Motor neuron (in vitro differentiated cells): ENCODE measurements around the gene NFKB2. TPM values are rescaled to one million over a fixed set of nuclear protein-coding genes. Genes with fewer than 3 reads are reported as not detected.
A peak's percentile ranks its signal among the peaks of the same experiment; 100 is the strongest.

Source experiments
- ATAC-seq, 8 experiments: fragments of 200-7000 bp; cut with Tn5 transposase; replicated peaks in 6 of 8; 2 replicates each; pipeline ENCODE4 v1.8.0; 2021; ENCODE audit warnings: mild to moderate bottlenecking in 8 of 8, moderate library complexity in 8 of 8
- H3K27ac ChIP-seq, 2 donors: fragments of 250-450 bp; sonication (Bioruptor Pico); 2 replicates each; pipeline ENCODE4 v1.9.0; 2021; ENCODE audit warnings: antibody characterized with exemption in 2 of 2, mild to moderate bottlenecking in 2 of 2, moderate library complexity in 1 of 2
- H3K4me1 ChIP-seq, 2 donors: fragments of 250-450 bp; sonication (Bioruptor Pico); replicated peaks in 1 of 2; 2 replicates each; pipeline ENCODE4 v1.6.1; 2021; ENCODE audit warnings: antibody characterized with exemption in 2 of 2, mild to moderate bottlenecking in 2 of 2, moderate library complexity in 1 of 2
- H3K4me3 ChIP-seq, 5 donors: fragments of 250-450 bp; sonication (Bioruptor Pico); 2 replicates each; pipeline ENCODE4 v1.9.0; 2021; ENCODE audit warnings: antibody characterized with exemption in 5 of 5, mild to moderate bottlenecking in 5 of 5, moderate library complexity in 4 of 5
- WGBS, 10 experiments: fragments of 450-650 bp; shearing (Covaris generic); methylation state at CpG; one replicate each; pipeline ENCODE4 v1.0.0; 2022; 5-methylcytosine and 5-hydroxymethylcytosine counted together
- in situ Hi-C, 9 experiments: fragments of 400-800 bp; cut with MboI; loops; one replicate each; pipeline ENCODE4 v1.15.0; 2021; ENCODE audit warnings: low sequenced_read_pairs in 9 of 9, low pct_unique_long_range_greater_than_20kb in 2 of 9; ENCODE audit not compliant: unreplicated experiment in 9 of 9
- total RNA-seq, 8 experiments: library from RNA; unstranded; fragments of 300-600 nt; gene quantifications; 2 replicates each; pipeline versions ENCODE4 v1.2.3 to v1.2.4, GENCODE V29; 2022

The NFKB2 gene
- total RNA-seq, 8 experiments from 2014 or later: 5.2 to 38.8 (median 11.8) TPM

GRCh38 chr10:102379383-102379782, 16.1 kb upstream of the NFKB2 start:
- Histone ChIP-seq H3K4me3 (no peak overlapping the region), H3K27ac (no peak overlapping the region), H3K4me1 (no peaks in the 10 kb centered on the region)
- in situ Hi-C loops: loop anchor here in 2 of 9 experiments (25.0 kb wide), 1 partner anchor 208 kb away; no protein-coding TSS in a partner anchor
- no peak for ATAC-seq
- WGBS, 10 experiments: 90 to 100% (median 95%) methylated on average over 2 to 5 of the region's 6 CpGs; no CpG with 5 or more reads in 6 of the 10 experiments

DNA sequence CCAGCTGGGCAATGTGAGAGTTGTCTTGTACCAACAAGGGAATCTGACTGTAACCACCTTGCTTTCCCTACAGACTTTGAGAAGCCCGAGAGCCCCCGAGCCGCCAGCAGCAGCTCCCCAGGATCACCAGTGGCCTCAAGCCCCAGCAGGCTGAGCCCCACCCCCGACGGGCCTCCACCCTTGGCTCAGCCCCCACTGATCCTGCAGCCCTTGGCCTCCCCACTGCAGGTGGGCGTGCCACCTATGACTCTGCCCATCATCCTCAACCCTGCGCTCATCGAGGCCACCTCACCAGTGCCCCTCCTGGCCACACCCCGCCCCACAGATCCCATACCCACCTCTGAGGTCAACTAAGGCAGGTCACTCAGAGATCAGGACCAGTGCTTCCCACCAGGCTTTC, 13.5 kb upstream of the NFKB2 start:
- Histone ChIP-seq H3K27ac (no peak overlapping the region), H3K4me3 (no peak overlapping the region), H3K4me1 (no peaks in the 10 kb centered on the region)
- in situ Hi-C loops: loop anchor here in 2 of 9 experiments (25.0 kb wide), 1 partner anchor 205 kb away; no protein-coding TSS in a partner anchor
- no CpG with 5 or more reads among the region's 9 CpGs for WGBS, 10 experiments
- ATAC-seq: peak in 4 of 8 experiments; percentile 19 to 34 (median 28)

DNA sequence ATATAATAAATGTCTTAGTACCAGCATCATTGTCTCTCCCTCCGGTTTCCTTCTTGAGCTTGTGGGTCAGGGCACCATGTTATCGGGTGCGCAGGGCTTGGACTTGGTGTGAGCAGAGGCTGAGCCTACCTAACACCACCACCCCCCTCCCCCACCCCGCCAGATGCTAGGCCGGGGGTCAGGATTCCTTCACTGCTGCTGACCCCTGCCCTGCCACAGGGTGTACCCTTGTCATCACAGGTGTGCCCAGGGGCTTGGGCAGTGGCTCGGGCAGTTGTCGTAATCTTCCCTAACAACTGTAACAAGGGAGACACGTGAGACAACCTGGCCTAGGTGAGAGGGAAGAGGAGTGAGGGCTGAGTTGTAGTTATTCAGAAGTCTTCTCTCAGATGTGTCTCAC, 12.6 kb upstream of the NFKB2 start:
- H3K27ac ChIP-seq: no peak overlapping the region
- no peaks in the 10 kb centered on the region for H3K4me1 ChIP-seq
- H3K4me3 ChIP-seq: no peak overlapping the region
- in situ Hi-C loops: loop anchor here in 2 of 9 experiments (25.0 kb wide), 1 partner anchor 204 kb away; no protein-coding TSS in a partner anchor
- peak in 2 of 8 experiments; percentile 12 for ATAC-seq
- 30 to 100% (median 90%) methylated on average over 2 of the region's 8 CpGs; no CpG with 5 or more reads in 7 of the 10 experiments for WGBS, 10 experiments

DNA sequence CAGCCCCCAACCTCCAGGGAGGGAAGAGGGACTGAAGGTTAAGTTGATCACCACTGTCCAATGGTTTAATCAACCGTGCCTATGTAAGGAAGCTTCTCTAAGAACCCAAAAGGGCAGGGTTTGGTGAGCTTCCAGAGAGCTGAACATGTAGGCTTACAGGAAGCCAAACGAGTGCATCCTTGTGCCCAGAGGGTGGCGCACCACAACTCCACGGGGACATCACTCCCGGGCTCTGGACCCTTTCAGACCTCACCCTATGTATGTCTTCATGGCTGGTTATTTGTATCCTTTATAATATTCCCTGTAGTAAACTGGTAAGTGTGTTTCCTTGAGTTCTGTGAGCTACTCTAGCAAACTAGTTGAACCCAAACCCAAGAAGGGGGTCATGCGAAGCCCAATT, 11.5 kb upstream of the NFKB2 start:
- Histone ChIP-seq H3K4me3 (no peak overlapping the region), H3K27ac (no peak overlapping the region), H3K4me1 (no peaks in the 10 kb centered on the region)
- WGBS, 10 experiments: 39 to 71% (median 55%) methylated on average over 1 to 4 of the region's 6 CpGs; no CpG with 5 or more reads in 5 of the 10 experiments
- peak in 3 of 8 experiments; percentile 11 to 33 (median 30) for ATAC-seq
- in situ Hi-C loops: loop anchor here in 2 of 9 experiments (25.0 kb wide), 1 partner anchor 203 kb away; no protein-coding TSS in a partner anchor

DNA sequence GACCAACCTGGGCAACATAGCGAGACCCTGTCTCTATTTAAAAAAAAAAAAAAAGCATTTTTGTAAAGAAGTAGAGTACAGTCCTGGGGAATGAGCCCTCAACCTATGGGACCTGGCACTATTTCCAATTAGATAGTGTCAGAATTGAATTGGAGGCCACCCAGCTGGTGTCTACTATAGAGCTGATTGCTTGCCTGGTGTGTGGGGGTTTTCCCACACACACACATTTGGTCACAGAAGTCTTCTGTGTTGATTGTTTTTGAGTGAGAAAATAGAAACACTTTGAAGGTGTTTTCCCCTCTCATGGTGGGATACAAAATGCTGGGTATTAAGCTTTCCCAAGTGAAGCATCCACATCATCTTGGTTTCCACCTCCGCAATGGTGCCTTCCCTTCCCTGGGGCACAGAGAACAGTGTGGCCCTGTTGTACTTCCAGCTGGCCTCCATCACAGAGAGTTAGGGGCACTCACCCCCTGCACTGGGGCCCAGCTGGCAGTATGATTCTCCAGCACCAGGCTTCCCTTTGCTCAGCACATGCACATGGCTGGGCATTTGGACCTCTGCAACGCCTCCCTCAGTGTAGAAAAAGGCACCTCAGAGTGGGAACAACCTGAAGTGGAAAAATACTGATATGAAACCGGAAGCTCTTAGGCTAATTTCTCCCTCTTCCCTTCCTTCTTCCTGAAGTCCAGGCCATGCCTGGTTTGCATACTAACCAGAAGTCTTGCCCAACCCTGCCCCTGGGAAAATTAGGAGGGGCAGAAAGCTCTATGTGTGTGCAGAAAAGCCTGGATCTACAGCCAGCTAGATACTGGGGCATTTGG, 10.7 kb upstream of the NFKB2 start:
- Histone ChIP-seq H3K4me3 (no peak overlapping the region), H3K27ac (no peak overlapping the region), H3K4me1 (no peaks in the 10 kb centered on the region)
- WGBS, 10 experiments: 57 to 88% (median 80%) methylated on average over 1 to 3 of the region's 4 CpGs; no CpG with 5 or more reads in 3 of the 10 experiments
- peak in 4 of 8 experiments; percentile 21 to 95 (median 92) for ATAC-seq
- in situ Hi-C loops: loop anchor here in 2 of 9 experiments (25.0 kb wide), 1 partner anchor 202 kb away; no protein-coding TSS in a partner anchor

DNA sequence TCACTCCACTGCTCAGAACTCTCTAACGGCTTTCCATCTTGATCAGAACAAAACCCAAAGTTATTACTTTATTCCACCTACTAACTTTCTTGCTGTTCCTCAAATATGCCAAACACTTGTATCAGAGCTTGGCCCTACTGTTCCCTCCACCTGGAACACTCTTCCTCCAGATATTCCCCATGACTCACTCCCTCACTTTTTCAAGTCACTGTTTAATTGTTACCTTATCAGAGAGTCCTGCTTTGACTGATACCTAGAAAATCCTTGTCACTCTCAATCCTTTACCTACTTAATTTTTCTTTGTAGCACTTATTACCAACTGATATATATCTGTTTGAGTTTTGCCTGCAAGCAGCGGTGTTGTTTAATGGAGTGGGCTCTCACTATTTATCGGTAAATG, 5.6 kb upstream of the NFKB2 start:
- 33 to 100% (median 86%) methylated on average over 1 to 3 of the region's 3 CpGs; no CpG with 5 or more reads in 1 of the 10 experiments for WGBS, 10 experiments
- no peak for ATAC-seq
- in situ Hi-C loops: loop anchor here in 2 of 9 experiments (25.0 kb wide), 1 partner anchor 197 kb away; no protein-coding TSS in a partner anchor
- H3K27ac ChIP-seq: no peak overlapping the region
- no peak overlapping the region for H3K4me3 ChIP-seq
- no peaks in the 10 kb centered on the region for H3K4me1 ChIP-seq

DNA sequence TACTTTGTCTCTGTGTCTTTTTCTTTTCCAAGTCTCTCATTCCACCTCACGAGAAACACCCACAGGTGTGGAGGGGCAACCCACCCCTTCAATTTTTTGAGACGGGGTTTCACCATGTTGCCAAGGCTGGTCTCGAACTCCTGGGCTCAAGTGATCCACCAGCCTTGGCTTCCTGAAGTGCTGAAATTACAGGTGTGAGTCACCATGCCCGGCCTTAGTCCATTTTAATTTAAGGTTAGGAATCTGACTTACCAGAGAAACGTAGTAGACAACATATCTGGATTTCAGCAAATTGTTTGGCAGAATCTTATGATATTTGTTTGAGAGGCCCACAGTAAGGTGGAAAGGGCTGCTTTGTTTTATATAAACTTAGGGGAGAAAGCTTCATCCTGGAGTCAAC, 3.2 kb upstream of the NFKB2 start:
- WGBS, 10 experiments: 21 to 100% (median 74%) methylated on average over 1 to 3 of the region's 5 CpGs; no CpG with 5 or more reads in 3 of the 10 experiments
- in situ Hi-C loops: loop anchor here in 2 of 9 experiments (25.0 kb wide), 1 partner anchor 195 kb away; no protein-coding TSS in a partner anchor
- H3K4me1 ChIP-seq: peaks cover 0 to 2% of the 10 kb centered on the region in 2 donors
- H3K4me3 ChIP-seq: no peak overlapping the region
- no peak overlapping the region for H3K27ac ChIP-seq
- no peak for ATAC-seq

DNA sequence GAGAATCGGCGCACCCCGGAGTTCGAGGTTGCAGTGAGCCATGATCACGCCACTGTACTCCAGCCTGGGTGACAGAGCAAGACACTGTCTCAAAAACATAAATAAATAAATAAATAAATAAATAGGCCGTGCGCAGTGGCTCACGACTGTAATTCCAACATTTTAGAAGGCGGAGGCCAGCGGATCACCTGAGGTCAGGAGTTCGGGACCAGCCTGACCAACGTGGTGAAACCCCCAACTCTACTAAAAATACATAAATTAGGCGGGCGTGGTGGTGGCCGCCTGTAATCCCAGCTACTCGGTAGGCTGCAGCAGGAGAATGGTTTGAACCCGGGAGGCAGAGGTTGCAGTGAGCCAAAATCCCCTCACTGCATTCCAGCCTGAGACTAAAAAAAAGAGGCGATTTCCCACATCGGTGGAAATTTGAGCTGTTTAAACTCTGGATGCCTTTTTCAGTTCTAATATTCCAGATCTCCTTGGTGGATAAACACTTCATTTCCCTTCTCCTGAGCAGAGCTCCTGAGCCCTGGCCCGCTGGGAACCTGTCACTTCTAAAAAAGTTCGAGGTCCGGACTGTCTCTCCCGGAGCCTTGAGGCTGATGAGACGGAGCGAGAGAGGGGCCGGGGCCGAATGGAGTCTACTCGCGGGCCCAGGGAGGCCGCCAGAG, 2.0 kb upstream of the NFKB2 start:
- Histone ChIP-seq H3K4me3 (peak overlapping the region; percentile 37 to 77 (median 61)), H3K4me1 (peaks cover 0 to 2% of the 10 kb centered on the region in 2 donors), H3K27ac (no peak overlapping the region)
- peak in 6 of 8 experiments; percentile 75 to 78 (median 76) for ATAC-seq
- in situ Hi-C loops: loop anchor here in 2 of 9 experiments (25.0 kb wide), 1 partner anchor 194 kb away; no protein-coding TSS in a partner anchor
- WGBS, 10 experiments: 0 to 85% (median 32%) methylated on average over 1 to 17 of the region's 30 CpGs; no CpG with 5 or more reads in 1 of the 10 experiments

DNA sequence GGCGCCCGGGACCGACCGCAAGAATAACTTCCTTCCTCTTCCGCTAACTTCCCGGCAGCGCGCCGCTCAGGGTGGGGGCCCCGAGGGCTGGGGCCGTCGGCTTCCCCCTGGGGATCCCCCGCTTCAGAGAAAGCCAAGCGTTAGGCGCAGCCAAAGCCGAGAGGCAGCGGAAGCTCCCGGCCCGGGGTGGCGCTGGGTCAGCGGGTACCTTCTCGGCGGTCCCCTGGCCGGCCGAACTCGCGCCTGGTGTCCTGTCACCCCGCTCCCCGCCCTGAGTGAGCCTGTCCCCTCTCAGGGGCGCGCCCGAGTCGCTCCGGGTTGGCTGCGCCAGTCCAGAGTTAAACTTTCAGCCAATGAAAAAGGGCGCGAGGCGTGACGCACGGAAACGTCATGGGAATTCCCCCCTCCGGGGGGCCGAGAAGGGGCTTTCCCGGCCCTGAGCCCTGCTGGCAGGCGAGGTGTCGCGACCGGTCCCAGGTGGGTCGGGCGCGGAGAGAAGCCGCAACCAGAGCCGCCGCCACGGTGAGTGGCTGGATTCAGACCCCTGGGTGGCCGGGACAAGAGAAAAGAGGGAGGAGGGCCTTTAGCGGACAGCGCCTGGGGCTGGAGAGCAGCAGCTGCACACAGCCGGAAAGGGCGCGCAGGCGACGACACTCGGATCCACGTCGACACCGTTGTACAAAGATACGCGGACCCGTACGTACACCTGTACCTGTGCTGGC, 1.3 kb upstream of the NFKB2 start:
- in situ Hi-C loops: loop anchor here in 2 of 9 experiments (25.0 kb wide), 1 partner anchor 193 kb away; no protein-coding TSS in a partner anchor
- peak; percentile 78 to 89 (median 83) for ATAC-seq
- Histone ChIP-seq H3K27ac (peak overlapping the region in 1 of 2 donors; percentile 25), H3K4me1 (peaks cover 0 to 2% of the 10 kb centered on the region in 2 donors), H3K4me3 (peak overlapping the region; percentile 37 to 77 (median 61))
- WGBS, 10 experiments: 0 to 2% (median 1%) methylated on average over 5 to 11 of the region's 71 CpGs; no CpG with 5 or more reads in 6 of the 10 experiments

- ATAC-seq: peak in 1 of 8 experiments; percentile 0
- H3K4me3 ChIP-seq: peak overlapping the region; percentile 37 to 77 (median 61)
- H3K27ac ChIP-seq: peak overlapping the region in 1 of 2 donors; percentile 25
- H3K4me1 ChIP-seq: peaks cover 3 to 6% of the 10 kb centered on the region in 2 donors
- in situ Hi-C loops: loop anchor here in 2 of 9 experiments (25.0 kb wide), 1 partner anchor 192 kb away; no protein-coding TSS in a partner anchor
- WGBS, 10 experiments: 0 to 5% methylated on average over 2 to 9 of the region's 35 CpGs; no CpG with 5 or more reads in 8 of the 10 experiments
Observed at GRCh38 chr10:102394801-102395399, 605 bp upstream of the NFKB2 start.

GRCh38 chr10:102396317-102396650, 779 bp downstream of the NFKB2 start:
- WGBS, 10 experiments: 100% methylated on average over 1 of the region's 4 CpGs; no CpG with 5 or more reads in 8 of the 10 experiments
- Histone ChIP-seq H3K27ac (no peak overlapping the region), H3K4me1 (peaks cover 6 to 8% of the 10 kb centered on the region in 2 donors), H3K4me3 (peak overlapping the region in 2 of 5 donors; percentile 67 to 77)
- in situ Hi-C loops: loop anchor here in 2 of 9 experiments (25.0 kb wide), 1 partner anchor 191 kb away; no protein-coding TSS in a partner anchor
- ATAC-seq: no peak
